Upper lobe of left lung (tissue), 6 donors: ENCODE results near the gene D2HGDH. TPM values are rescaled to one million over a fixed set of nuclear protein-coding genes. Genes with fewer than 3 reads are reported as not detected.
A peak's percentile ranks its signal among the peaks of the same experiment; 100 is the strongest.

Experiments
- ATAC-seq, 2 donors: fragments of 200-7000 bp; cut with Tn5 transposase; one replicate each; pipeline ENCODE4 v1.9.1; 2022; ENCODE audit warnings: mild to moderate bottlenecking in 2 of 2, moderate library complexity in 2 of 2; ENCODE audit not compliant: low FRiP score in 2 of 2
- DNase-seq, 2 donors: peaks; one replicate each; pipeline ENCODE4 v3.0.0-alpha.2; 2019 to 2020
- H3K27ac ChIP-seq, 4 donors: fragments of 200-600 bp; sonication (generic); one replicate each; pipeline ENCODE4 v1.5.1; 2016 to 2019
- H3K27me3 ChIP-seq, 4 donors: fragments of 200-600 bp; sonication (generic); one replicate each; pipeline ENCODE4 v1.5.1; 2017 to 2019
- H3K36me3 ChIP-seq, 4 donors: fragments of 200-600 bp; sonication (generic); one replicate each; pipeline ENCODE4 v1.5.1; 2016 to 2019
- H3K4me1 ChIP-seq, 4 donors: fragments of 200-600 bp; sonication (generic); one replicate each; pipeline ENCODE4 v1.5.1; 2018 to 2019
- H3K4me3 ChIP-seq, 4 donors: fragments of 200-600 bp; sonication (generic); one replicate each; pipeline ENCODE4 v1.5.1; 2017 to 2019; ENCODE audit warnings: mild to moderate bottlenecking in 2 of 4, moderate library complexity in 1 of 4
- H3K9me3 ChIP-seq, 4 donors: fragments of 200-600 bp; sonication (generic); one replicate each; pipeline ENCODE4 v1.5.1; 2018 to 2019
- EP300 ChIP-seq, 4 donors: sonication (generic); formaldehyde crosslinking; IDR thresholded peaks; one replicate each; pipeline ENCODE4 v1.5.1; 2017; ENCODE audit warnings: antibody characterized with exemption in 4 of 4, control low read depth in 2 of 4
- POLR2A ChIP-seq, 4 donors: fragments of 450-650 bp; IDR thresholded peaks; one replicate each; pipeline ENCODE4 v1.5.1; 2016 to 2017; ENCODE audit warnings: antibody characterized with exemption in 4 of 4, mild to moderate bottlenecking in 2 of 4
- POLR2AphosphoS5 ChIP-seq, 2 donors: sonication (generic); formaldehyde crosslinking; IDR thresholded peaks; one replicate each; pipeline ENCODE4 v1.5.1; 2017; ENCODE audit warnings: antibody characterized with exemption in 2 of 2
- WGBS, 2 donors: methylation state at CpG; one replicate each; pipeline ENCODE4 v1.1.5; 2017 to 2018; 5-methylcytosine and 5-hydroxymethylcytosine counted together
- total RNA-seq, 6 donors: library from RNA; depleted of rRNA in 4 of 6; stranded (reverse); fragments of >200 nt in 4 of 6; gene quantifications; one replicate each; pipeline versions ENCODE4 v1.1.0 to v1.2.1, GENCODE V29; 2016 to 2021
- TF ChIP-seq, protein P1 (sequence below), 6 experiments: fragments of 450-650 bp in 4 of 6; fragments of 200-600 bp in 2 of 6; sonication (generic) in 2 of 6; IDR thresholded peaks; one replicate each; pipeline ENCODE4 v1.5.1; 2016 to 2019; ENCODE audit warnings: antibody characterized with exemption in 6 of 6
- donor health status: DM: no; HTN: no; CAD: no; lungs with moderate emphysema.
- donor health status: DM: no; HTN: yes; CAD: no; lungs with severe emphysema.

Gene D2HGDH
- total RNA-seq, 6 donors from 2014 or later = 12.5 to 155 (median 35.8) TPM

DNA sequence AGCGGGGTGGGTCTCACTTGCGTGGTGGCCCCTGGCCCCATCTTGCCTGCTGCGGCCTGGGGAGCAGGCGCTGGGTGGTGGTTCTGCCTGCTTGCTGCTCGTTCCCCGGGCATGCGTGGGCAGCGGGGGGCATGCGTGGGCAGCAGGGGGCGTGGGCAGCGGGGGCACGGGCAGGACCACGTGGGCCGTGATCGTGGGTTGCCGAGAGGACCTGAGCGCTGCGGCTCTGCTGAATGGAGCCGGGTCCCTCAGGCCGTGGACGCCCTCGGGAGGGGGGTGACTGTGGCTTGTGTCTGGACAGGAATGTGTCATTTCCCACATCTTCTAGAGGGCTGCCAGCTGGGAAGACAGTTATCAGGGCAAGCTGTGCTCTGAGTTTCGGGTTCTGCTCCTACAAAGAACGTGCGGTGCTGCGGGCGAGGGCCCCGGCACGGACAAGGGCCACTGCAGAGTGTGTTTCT, 33.9 kb downstream of the D2HGDH start:
- no peak overlapping the region for H3K4me3 ChIP-seq
- H3K36me3 ChIP-seq = peaks cover 0 to 10% (median 7%) of the 10 kb centered on the region in 4 donors
- 92 to 98% methylated on average over 12 to 28 of the region's 29 CpGs for WGBS, 2 donors
- no peaks in the 10 kb centered on the region for H3K27me3 ChIP-seq
- H3K4me1 ChIP-seq = peaks cover 7 to 14% (median 9%) of the 10 kb centered on the region in 4 donors
- TF ChIP-seq, protein P1, sequence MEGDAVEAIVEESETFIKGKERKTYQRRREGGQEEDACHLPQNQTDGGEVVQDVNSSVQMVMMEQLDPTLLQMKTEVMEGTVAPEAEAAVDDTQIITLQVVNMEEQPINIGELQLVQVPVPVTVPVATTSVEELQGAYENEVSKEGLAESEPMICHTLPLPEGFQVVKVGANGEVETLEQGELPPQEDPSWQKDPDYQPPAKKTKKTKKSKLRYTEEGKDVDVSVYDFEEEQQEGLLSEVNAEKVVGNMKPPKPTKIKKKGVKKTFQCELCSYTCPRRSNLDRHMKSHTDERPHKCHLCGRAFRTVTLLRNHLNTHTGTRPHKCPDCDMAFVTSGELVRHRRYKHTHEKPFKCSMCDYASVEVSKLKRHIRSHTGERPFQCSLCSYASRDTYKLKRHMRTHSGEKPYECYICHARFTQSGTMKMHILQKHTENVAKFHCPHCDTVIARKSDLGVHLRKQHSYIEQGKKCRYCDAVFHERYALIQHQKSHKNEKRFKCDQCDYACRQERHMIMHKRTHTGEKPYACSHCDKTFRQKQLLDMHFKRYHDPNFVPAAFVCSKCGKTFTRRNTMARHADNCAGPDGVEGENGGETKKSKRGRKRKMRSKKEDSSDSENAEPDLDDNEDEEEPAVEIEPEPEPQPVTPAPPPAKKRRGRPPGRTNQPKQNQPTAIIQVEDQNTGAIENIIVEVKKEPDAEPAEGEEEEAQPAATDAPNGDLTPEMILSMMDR (IDR thresholded peaks at IDR 0.05) = no peak
- TF ChIP-seq POLR2A (IDR thresholded peaks at IDR 0.05) (no peak), EP300 (IDR thresholded peaks at IDR 0.05) (no peak), POLR2AphosphoS5 (IDR thresholded peaks at IDR 0.05) (no peak)
- DNase-seq (no peak), ATAC-seq (no peak)
- H3K9me3 ChIP-seq = no peaks in the 10 kb centered on the region
- no peak overlapping the region for H3K27ac ChIP-seq

DNA sequence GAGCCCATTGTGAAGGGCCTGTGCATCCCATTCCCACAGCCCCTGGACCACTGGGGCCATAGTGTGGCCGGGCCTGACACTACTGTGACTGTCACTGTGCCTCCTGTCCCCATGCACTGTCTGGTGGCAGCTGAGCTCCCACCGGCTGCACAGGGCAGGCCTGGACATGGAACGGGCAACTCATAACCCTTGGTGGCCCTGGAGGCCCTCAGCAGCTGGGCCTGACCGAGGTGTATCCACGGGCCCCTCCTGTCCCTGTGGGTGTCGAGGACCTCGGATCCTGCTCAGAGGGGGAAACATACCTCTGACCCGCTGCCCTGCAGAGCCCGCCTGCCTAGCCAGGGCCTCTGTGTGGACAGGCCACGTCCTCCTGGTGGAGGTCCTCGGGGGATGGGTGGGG, 34.4 kb downstream of the D2HGDH start:
- 93 to 94% methylated on average over 5 to 10 of the region's 11 CpGs for WGBS, 2 donors
- Histone ChIP-seq H3K27me3 (no peaks in the 10 kb centered on the region), H3K27ac (no peak overlapping the region), H3K4me1 (peaks cover 7 to 14% (median 9%) of the 10 kb centered on the region in 4 donors), H3K4me3 (no peak overlapping the region), H3K36me3 (peaks cover 0 to 10% (median 7%) of the 10 kb centered on the region in 4 donors), H3K9me3 (no peaks in the 10 kb centered on the region)
- DNase-seq (peak in 1 of 2 donors; percentile 56), ATAC-seq (peak in 1 of 2 donors; percentile 42)
- TF ChIP-seq POLR2AphosphoS5 (IDR thresholded peaks at IDR 0.05) (no peak), EP300 (IDR thresholded peaks at IDR 0.05) (no peak), POLR2A (IDR thresholded peaks at IDR 0.05) (no peak)
- TF ChIP-seq, protein P1 (IDR thresholded peaks at IDR 0.05) = no peak

DNA sequence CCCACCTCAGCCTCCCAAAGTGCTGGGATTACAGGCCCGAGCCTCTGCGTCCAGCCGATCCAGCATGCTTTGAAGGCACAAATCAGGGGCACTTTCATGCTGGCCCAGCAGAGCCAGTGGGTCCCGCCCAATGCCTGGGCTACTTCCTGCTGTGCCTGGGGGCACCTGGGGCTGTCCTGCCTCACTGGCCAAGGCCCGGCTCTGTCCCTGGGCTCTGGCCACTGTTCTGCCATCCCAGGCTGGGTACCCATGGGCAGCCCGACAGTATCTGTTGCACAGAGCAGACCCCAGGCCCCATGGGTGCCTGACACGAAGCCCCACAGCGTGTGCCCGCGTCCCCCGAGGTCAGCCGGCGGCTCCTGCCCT, 35.4 kb downstream of the D2HGDH start:
- Histone ChIP-seq H3K27me3 (no peaks in the 10 kb centered on the region), H3K4me1 (peaks cover 7 to 14% (median 9%) of the 10 kb centered on the region in 4 donors), H3K4me3 (no peak overlapping the region), H3K36me3 (peaks cover 0 to 8% (median 6%) of the 10 kb centered on the region in 4 donors), H3K9me3 (no peaks in the 10 kb centered on the region), H3K27ac (no peak overlapping the region)
- DNase-seq (no peak), ATAC-seq (peak in 1 of 2 donors; percentile 16)
- TF ChIP-seq POLR2A (IDR thresholded peaks at IDR 0.05) (no peak), EP300 (IDR thresholded peaks at IDR 0.05) (no peak), POLR2AphosphoS5 (IDR thresholded peaks at IDR 0.05) (no peak)
- TF ChIP-seq, protein P1 (IDR thresholded peaks at IDR 0.05) = no peak
- WGBS, 2 donors = 96 to 97% methylated on average over 7 to 12 of the region's 13 CpGs

DNA sequence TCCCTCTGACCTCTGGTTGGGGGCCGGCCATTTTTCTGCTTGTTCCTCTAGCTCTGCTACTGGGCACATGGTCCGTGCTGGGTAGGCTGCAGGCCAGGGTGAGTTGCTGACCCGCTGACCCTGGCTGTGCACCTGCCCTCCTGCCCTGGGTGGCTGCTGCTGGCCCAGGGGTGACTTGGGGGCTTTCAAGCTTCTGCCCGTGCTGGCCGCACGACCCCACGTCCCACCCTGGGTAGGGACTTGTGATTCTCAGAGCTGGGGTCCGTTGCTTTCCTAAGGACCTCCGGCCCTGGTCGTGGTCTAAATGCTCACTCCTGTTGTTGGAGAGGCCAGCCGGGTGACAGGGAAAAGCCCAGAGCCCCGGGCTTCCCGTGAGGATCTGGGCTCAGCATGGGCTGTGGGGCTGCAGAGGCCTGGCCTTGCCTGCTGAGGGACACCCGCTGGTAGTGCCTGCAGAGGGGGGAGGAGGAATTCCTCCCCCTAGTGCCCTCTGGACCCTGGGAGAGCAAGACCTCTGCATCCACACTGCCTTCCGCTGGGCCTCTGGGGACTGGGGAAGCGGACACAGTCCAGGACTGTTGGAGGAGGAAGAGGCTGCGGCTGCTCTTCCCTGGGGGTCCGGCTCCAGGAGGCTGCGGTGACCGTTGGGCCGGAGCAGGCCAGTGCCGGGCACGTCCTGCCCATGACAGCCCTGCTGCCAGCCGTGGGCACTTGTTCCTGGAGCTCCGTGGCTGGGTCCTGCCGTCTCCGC, 35.9 kb downstream of the D2HGDH start:
- Histone ChIP-seq H3K36me3 (peaks cover 0 to 8% (median 6%) of the 10 kb centered on the region in 4 donors), H3K27me3 (peaks cover 0 to 2% (median 0%) of the 10 kb centered on the region in 4 donors), H3K4me3 (no peak overlapping the region), H3K9me3 (no peaks in the 10 kb centered on the region), H3K4me1 (peaks cover 7 to 14% (median 9%) of the 10 kb centered on the region in 4 donors), H3K27ac (no peak overlapping the region)
- no peak for TF ChIP-seq EP300 (IDR thresholded peaks at IDR 0.05)
- TF ChIP-seq, protein P1 (IDR thresholded peaks at IDR 0.05) = no peak
- TF ChIP-seq POLR2A (IDR thresholded peaks at IDR 0.05) = no peak
- no peak for TF ChIP-seq POLR2AphosphoS5 (IDR thresholded peaks at IDR 0.05)
- DNase-seq (peak in 1 of 2 donors; percentile 68), ATAC-seq (no peak)
- WGBS, 2 donors = 80 to 89% methylated on average over 23 to 27 of the region's 27 CpGs
